CD4-positive, alpha-beta T cell treated with Interleukin-15 for 4 hours (primary cell): ENCODE measurements around the gene WDR54.
A peak's percentile ranks its signal among the peaks of the same experiment; 100 is the strongest.

Experiments
- DNase-seq: peaks from one replicate; pipeline ENCODE4 v3.0.0-alpha.2; 2020; ENCODE audit warnings: low spot score

Gene WDR54, protein sequence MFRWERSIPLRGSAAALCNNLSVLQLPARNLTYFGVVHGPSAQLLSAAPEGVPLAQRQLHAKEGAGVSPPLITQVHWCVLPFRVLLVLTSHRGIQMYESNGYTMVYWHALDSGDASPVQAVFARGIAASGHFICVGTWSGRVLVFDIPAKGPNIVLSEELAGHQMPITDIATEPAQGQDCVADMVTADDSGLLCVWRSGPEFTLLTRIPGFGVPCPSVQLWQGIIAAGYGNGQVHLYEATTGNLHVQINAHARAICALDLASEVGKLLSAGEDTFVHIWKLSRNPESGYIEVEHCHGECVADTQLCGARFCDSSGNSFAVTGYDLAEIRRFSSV

DNA sequence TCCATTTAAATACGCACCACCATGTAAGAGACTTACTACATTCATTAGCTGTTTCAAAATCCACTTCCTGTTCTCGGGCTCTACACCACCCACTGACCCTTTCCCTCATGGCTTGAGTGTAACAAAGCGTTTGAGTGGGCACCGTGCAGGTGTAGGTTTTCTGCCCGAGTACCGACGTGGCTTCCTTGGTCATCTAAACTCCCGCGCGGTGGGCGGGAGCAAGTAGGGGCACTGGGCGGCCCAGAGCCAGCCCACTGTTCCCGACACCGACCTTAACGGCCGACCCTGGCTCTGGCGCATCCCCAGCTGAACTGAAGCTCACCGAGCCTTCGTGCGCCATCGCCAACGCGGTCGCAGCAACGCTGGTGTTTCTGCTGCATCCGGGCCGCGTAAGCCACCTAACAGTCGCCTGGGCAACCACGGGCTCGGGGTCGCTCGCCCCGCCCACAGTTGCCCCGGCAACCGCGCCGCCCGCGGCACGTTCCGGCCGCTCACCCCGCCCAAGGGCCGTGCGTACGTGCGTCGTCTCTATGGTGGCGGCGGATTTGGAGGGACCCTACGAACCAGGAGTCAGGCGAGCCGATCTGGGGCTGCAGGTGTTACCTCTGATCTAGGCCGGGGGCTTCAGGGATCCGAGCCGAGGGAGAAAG lies at the start of gene WDR54, which contains the start of gene C2orf81:
WDR54 (plus strand) TSS at position 510 of the 650 bp plus-strand sequence. CDS start 424 bp downstream, outside the sequence.
C2orf81 (minus strand) TSS at position 399 of the 650 bp plus-strand sequence; CDS start at position 340, 59 bp downstream.
- DNase-seq = peak; percentile 94

DNA sequence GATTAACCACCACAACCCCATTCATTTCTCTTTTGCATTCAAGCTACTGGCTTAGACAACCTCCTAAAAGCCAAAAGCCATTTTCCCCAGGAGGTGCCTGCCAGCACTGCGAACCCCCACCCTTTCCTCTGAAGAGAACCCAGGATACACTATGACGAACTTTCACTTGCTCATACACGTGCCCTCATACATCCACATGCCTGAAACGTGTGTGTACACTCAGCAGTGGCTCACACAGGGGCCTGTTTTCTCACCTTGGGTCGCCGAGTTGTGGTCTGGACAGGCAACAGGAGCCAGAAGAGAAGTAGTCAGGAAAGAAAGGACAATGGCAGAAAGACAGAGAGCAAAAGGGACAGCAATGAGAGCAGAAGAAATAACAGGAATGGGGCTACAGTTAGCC lies 48.9 kb upstream of the WDR54 start:
- DNase-seq = no peak

DNA sequence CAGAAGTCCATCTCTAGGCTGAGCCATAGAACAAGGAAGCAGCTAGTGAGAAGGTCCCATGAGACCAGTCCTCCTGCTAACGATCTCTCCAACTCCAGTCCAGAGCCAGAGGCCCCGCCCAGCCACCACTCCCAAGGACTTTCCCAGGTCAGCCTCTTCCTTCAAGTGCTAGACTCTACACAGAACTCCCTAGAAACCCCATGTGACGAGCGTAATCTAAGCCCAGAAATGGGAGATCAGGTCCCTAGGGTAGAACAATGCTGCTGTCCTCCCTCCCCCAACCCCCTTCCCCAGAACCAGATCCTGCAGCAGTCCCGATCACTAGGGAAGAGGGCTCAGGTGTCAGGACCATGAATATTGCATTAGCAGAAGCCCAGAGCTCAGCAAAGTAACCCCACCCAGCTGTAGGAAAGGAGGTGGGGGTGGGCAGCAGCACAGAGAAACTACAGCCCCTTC lies 48.3 kb upstream of the WDR54 start:
- DNase-seq = no peak

DNA sequence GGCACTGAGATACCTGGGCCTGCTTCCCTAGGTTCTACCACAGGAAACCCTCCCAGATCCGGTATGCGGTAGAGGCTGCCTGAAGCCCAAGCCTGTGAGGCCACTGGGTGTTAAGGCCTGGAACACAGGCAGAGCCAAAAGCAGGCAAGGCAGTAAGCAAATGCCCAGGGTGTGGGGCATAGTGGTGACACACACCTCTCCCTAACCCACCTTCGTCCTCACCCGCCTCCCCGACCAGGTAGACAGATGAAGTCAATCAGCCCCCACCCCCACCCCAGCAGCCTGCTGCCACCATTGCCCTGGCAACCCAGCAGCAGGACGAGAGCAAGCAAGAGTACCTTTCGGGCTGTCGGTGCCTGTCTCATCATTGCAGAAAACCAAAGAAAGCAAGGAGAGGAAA lies 47.5 kb upstream of the WDR54 start:
- DNase-seq = no peak

DNA sequence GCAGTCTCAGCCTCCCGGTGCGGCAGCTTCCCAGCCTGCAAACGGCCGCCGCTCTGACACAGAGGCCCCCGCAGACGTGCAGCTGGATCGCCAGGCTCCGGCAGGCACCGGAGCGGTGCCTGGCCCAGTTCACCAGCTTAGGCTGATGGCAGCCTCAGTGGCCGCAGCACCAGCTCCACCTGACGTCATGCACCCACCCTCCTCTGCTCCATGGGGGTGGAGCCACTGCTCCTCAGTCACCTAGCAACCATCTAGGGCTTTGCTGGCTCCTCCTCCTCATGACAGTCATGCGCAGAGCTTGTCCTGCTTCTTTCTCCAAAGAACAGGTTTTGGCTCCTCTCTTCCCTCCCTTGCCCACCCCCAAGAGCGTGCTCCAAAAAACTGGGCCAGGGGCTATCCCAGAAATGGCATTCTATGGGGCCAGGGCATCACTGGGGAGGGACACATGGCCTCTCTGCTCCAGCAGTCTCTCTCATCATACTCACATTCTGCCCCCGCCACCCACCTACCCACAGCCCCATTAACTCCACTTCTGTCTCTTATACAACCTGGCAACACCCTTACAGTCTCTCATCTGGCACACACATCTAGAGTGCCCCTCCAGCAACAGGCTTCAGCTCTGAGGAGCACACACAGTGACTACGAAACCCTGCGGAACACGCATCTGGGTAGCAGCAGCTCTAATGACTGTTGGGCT lies 46.9 kb upstream of the WDR54 start:
- DNase-seq = no peak

DNA sequence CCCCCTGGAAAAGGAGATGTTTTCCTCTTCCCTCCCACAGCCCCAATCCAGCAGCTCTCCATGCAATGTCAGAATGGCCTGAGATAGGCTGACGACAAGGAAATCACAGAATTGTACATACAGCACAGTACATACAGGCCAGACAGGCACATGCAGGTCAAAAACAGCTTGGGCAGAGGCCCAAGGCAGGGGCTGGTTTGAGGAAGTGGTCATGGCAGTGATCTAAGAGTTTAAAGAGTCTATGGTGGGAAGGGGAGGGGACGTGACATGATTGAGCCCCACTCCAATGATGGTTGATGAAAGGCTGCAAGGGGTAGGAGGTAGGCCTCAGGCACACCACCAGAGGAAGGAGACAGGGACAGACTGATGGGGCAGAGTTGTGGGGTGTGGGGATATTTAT lies 45.7 kb upstream of the WDR54 start:
- DNase-seq = no peak

DNA sequence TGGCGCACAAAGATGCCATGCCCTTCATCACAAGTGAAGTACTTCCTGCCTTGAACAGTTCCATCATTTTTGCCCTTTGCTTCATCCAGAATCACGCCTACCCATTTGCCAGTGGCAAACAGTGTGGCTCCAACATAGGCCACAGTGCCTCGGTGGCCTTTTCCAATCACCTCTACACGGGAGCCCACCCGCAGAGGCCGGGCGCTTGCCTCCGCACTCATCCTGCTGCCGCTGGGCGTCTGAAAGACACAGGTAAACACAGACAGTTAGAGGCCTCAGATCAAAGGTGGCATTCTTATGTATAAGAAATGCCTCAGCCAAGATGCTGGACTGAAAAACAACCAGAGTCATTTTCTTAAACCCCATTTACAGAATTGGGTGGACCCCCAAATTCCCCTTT lies 43.5 kb upstream of the WDR54 start:
- no peak for DNase-seq

DNA sequence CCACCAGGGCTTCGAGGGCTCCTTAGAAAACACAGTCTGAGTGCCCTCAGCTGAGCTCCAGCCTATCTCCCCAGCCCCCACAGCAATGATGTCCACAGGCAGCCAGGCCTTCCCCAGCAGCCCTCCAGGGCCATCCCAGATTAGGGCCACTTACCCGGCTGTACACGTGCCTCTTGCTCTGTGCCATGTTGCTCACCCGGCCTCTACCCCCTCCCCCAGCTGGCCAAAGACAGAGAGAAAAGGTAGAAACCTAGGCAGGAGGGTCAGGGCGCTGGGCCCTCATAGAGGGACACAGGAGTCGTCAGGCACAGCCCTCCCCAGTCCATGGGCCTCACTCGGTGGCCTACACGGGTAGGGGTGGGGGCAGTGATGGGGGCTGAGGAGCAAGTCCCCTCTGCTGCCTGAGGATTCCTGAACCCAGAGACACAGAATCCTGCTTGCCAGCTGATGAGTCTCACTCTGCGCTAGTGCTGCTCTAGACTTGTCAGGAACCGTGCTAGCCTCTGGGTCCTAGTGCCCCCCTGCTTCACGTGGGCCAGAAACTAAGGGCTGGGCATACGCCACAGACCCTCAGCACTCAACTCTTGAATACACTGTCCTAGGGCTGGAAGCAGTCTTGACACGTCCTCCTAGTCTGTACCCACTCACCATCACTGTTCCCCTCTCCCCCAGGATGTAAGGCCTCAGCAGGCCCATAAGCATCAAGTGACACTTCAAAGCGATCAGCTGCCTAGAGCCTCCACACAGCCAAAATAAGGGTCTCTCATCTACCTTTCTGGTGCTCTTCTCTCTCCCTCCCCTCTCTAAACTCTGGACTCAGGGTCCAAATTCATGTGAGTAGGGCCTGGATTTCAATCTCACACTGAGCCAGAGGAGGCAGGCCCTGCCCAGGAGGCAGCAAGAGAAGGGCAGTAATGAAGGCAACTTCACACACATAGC lies 41.4 kb upstream of the WDR54 start, which contains the start of gene DCTN1:
DCTN1 (minus strand) TSS at position 461 of the 939 bp plus-strand sequence; CDS start at position 187, 274 bp downstream.
- DNase-seq = peak; percentile 17

DNA sequence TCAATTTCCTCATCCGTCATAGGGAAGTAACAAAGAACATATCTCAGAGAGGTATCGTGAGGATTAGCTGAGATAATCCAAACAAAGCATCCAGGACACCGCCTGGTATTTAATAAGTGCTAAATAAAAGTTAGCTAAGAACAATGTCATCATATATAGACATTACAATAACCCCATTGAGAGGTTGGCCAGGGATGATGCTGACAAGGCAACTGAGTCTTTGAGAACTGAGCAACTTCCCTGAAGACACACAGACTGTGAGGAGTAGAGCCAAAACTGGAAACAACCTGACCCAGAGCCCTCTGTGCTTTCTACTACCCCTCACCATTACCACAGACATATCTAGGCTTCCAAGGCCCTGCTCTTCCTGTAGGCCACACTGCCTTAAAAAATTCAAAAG lies 39.8 kb upstream of the WDR54 start:
- DNase-seq = no peak

DNA sequence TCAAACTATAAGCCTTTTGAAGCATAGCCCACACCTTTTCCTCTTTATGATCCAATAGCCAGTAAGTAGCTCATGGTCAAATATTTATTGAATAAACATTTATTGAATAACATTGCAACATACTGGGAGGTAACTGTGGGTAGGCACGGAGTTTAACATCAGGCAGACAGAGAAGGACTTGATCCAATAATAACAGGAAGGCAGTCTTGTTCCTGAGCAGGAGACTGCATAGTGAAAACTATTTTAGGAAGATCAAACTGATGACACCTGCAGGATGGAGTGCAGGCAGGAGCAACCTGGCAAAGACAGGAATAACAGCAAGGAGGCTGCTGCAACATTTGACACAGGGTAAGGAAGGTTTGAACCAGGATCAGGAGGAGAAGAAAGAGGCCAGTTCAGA lies 38.3 kb upstream of the WDR54 start:
- no peak for DNase-seq

DNA sequence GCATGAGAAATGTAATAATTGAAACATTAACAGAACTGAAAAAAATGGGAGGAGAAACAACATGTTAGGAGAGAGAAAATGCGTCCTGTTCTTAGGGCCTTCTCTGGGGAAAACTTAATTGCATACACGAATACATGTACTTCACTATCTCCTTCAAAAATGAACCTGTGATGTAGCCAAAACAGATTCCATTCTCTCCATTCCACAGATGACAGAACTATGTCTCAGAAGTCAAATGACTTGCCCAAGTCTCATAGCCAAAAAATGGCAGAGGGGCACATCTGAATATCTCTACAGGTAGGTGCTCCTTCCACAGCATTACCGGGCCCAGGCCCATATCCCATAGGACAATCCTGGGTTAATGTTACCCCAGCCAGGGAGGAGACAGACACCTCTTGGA lies 37.5 kb upstream of the WDR54 start:
- no peak for DNase-seq

DNA sequence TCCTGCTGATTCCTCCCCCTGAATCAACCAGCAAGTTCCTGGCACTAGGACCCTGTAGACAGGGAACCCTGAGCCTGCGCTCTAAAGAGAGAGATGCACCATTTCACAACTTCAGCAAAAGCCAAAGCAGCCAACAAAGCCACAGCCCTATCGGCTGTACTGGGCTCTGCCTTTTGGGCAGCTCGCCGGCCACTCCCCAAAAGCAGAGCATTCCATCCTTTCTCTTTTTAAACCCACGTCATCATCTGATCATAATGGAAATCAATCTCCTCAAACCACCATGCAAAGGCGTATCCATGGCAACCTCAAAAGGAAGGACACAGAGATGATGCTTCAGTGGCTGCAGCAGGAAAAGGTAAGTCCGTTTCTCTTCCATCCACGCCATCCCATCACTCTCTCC lies 36.1 kb upstream of the WDR54 start:
- DNase-seq = no peak

DNA sequence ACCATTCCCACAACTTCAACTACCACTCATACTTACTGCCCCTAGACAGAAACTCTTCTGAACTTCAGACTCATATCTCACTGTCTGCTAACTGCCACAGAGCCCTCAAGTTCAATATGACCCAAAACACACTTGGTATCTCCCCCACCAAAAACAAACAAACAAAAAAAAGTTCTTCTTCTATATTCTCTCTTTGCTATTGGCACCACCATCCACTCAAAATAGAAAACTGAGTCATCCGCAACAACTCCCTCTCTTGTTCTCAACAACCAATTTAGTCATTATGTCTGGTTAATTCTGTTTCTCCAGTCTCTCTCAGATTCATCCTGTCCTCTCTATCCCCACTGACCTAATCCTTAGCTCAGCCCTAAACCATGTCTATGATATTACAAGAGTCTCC lies 34.2 kb upstream of the WDR54 start:
- no peak for DNase-seq

DNA sequence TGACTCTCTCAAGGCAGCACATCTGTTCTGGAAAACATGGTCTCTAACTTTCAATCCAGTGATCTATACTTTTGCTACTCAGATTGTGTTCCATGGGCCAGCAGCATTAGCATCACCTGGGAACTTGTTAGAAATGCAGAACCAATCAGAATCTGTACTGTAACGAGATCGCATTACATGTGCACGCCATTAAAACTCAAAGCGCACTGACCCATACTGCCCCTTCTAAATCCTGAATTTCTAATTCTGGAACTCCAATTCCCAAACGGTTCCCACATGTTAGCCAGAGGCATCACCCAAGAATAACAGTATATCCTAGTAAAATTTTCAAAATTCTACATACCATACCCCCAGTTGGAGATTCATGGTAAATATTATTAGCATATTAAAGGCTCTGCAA lies 30.9 kb upstream of the WDR54 start:
- no peak for DNase-seq

DNA sequence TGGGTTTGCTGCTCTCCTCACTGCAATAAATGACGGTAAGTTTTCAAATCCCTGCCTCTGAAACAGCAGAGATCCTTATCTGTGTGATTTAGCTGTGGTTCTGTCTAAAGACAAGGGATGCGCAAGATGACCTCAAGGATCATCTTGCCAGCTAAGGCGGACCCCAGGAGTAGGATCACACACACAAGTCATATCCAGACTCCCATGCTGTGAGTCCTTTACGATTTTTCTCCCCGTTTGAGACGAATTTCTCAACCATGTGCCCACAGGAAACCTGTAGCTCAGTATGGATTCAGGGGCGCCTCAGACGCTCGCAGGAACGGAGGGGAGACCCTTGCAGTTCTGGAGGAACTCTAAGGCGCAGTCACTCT lies 30.3 kb upstream of the WDR54 start:
- DNase-seq = no peak

DNA sequence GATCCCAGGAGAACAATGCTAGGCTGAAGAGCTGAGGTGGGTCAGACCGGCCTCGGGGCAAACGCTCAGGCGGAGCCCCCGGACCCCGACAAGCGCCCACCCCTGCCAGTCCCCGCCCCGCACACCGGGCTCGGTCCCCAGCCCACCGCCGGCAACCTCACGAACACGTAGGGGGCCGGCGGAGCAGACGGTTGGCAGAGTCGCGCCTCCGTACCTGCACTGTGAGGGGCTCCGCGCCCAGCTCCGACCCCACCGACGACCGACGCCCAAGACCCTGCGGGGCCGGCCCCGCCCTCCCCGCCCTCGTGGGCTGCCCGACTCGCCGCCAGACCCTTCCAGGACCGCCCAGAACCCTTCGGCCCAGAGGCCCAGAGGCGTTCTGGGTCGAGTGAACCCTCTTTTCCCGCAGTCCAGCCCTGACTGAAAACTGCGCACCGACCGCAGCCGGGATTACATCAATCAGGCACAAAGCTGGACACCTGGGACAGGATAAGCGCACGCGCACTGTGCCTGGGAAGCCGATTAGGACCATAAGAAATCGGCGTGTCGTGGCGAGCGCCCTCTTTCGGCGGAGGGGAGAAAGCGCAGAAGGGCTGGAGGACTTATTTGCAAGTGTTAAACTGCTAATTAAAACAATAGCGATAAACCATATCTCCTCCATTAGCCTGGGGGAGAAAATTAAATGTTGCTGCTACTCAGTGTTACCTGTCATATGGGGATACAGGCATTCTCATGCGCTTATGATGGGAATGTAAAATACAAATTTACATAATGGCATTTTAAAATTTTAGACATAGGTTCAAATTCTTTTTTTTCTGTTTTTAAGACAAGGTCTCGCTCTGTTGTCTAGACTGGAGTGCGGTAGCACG lies 29.7 kb upstream of the WDR54 start:
- peak; percentile 97 for DNase-seq

DNA sequence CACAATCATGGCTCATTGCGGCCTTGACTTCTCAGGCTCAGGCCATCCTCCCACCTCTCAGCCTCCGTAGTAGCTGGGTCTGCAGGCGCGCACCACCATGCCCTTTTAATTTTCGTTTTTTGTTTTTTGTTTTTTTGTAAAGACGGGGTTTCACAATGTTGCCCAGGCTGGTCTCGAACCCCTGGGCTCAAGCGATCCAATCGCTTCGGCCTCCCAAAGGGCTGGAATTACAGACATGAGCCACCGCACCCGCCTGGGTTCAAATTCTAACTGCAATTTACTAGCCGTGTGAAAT lies 29.1 kb upstream of the WDR54 start:
- DNase-seq = no peak

DNA sequence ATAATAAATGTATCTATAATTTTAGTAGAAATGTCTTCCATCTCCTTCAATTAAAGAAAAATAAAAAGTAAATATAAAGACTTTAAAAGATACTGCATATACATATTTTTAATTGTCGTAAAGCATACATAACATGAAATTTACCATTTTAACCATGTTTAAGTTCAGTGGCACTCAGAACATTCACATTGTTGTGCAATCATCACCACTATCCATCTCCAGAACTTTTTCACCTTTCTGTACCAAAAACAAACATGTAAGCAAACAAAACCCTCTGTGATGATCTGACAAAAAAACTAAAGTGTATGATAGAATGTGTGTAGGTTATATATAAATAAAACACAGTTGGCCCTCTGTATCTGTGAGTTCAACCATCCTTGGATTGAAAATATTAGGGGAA lies 28.0 kb upstream of the WDR54 start:
- DNase-seq = no peak

DNA sequence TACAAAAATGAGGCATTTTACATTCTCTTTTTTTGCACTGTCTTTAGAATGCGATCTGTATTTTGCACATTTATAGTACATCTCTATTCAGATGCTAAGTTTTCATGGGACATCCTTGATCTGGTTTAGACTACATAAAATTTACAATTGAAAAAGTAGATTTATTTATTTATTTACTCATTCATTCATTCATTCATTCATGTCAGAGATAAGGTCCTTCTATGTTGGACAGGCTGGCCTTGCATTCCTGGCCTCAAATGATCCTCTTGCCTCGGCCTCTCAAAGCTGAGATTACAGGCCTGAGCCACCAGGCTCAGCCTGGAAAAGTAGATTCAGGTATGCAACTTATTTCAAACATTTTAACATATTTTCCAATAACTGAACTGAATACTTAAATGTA lies 25.4 kb upstream of the WDR54 start:
- no peak for DNase-seq

DNA sequence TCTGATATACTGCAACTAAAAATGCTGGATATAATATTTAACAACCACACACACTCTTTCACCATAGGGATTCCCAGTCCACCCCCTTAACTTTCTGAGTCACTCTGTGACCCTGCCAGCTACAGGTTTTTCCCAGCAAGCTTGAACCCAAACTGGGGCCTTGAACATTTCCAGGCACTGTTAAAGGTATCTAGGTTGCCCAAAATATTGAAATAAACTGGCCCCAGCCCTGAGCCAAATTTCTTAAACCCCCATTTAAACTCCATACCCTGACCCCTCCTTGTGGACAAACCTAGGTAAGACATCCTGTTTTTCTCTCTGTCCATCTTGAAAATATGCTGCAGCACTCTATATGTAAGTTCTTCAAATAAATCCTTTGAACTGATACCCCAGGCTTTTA lies 21.7 kb upstream of the WDR54 start:
- DNase-seq = peak; percentile 47

DNA sequence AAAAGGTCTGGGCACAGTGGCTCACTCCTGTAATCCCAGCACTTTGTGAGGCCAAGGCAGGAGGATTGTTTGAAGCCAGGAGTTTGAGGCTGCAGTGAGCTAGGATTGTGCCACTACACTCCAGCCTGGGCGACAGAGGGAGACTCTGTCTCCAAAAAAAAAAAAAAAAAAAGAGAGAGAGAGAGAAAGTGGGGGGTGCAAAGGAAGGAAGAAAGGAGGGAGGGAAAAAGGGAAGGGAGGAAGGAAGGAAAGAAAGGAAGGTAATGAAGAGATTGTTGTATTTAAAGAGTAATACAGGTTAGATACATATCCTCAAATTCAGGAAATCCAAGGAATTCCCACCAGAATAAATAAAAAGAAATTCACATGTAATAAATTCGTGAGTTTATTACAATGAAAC lies 19.6 kb upstream of the WDR54 start:
- no peak for DNase-seq
